Measurements from ENCODE around the gene PELI1.
"Not testable (repeated sequence)": the region's sequence is repeated elsewhere in the genome, so short reads cannot be mapped to it uniquely, and the experiment has no call there.

PELI1 gene

GRCh38 chr2:64080179-64080578 is 64.0 kb downstream of the PELI1 start:
- no peak for DNase-seq

GRCh38 chr2:64079688-64080087 is 64.5 kb downstream of the PELI1 start:
- DNase-seq, result not testable (repeated sequence)

GRCh38 chr2:64076828-64077227 is 67.4 kb downstream of the PELI1 start:
- not testable (repeated sequence) for DNase-seq

GRCh38 chr2:64074616-64075015 is 69.6 kb downstream of the PELI1 start:
- DNase-seq, result not testable (repeated sequence)

GRCh38 chr2:64067326-64067725 is 76.9 kb downstream of the PELI1 start:
- no peak for DNase-seq

GRCh38 chr2:64065516-64065915 is 78.7 kb downstream of the PELI1 start:
- DNase-seq, result no peak

- DNase-seq, result no peak
These were observed 80.3 kb downstream of the PELI1 start for GRCh38 chr2:64063924-64064331.

- DNase-seq, result no peak
These were observed 80.8 kb downstream of the PELI1 start for GRCh38 chr2:64063454-64063853.

GRCh38 chr2:64062840-64063239 is 81.4 kb downstream of the PELI1 start:
- no peak for DNase-seq

- DNase-seq, result no peak
These were observed 85.0 kb downstream of the PELI1 start for GRCh38 chr2:64059270-64059669.

- DNase-seq, result no peak
These were observed 88.2 kb downstream of the PELI1 start for GRCh38 chr2:64056021-64056420.

- no peak for DNase-seq
These were observed 89.9 kb downstream of the PELI1 start for GRCh38 chr2:64054161-64054915.

GRCh38 chr2:64052463-64053241 is 91.6 kb downstream of the PELI1 start:
- DNase-seq, result no peak

- DNase-seq, result no peak
These were observed 94.5 kb downstream of the PELI1 start for GRCh38 chr2:64049633-64050220.

GRCh38 chr2:64045938-64046337 is 98.3 kb downstream of the PELI1 start:
- DNase-seq, result no peak

Data from NCI-H524 treated with DMSO at 0.1 percent for 48 hours (cell line).